NOMO-1 treated with DMSO at 0.1 percent for 48 hours (cell line): Measurements from ENCODE around the gene ARPC1A.
"Not testable (repeated sequence)": the region's sequence is repeated elsewhere in the genome, so short reads cannot be mapped to it uniquely, and the experiment has no call there.

Source experiments
- DNase-seq: peaks from one replicate; lab custom pipeline; 2025; ENCODE audit not compliant: unreplicated experiment; lab: John Stamatoyannopoulos, UW

Gene ARPC1A

GRCh38 chr7:99368750-99369389, 43.2 kb downstream of the ARPC1A start:
- DNase-seq, result no peak

GRCh38 chr7:99369767-99370391, 44.2 kb downstream of the ARPC1A start:
- DNase-seq, result no peak

DNA sequence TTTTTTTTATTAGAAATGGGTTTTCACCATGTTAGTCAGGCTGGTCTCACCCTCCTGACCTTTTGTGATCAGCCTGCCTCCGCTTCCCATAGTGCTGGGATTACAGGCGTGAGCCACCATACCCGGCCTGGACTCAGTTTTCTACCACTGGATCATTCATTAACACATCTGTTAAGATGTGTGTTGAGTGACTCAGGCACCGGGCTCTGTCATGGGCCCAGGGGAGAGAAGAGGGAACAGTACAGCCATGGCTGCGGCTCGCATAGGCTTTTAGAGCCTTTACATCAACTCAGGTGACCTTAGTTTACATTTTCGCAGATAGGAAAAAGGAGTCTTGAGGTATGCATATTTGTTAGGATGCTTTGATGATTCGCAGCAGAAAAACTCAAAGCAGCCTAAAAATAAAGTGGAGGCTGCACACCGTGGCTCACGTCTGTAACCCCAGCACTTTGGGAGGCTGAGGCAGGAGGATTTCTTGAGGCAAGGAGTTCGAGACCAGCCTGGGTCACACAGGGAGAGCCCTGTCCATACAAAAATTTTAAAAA, 45.8 kb downstream of the ARPC1A start:
- no peak for DNase-seq

DNA sequence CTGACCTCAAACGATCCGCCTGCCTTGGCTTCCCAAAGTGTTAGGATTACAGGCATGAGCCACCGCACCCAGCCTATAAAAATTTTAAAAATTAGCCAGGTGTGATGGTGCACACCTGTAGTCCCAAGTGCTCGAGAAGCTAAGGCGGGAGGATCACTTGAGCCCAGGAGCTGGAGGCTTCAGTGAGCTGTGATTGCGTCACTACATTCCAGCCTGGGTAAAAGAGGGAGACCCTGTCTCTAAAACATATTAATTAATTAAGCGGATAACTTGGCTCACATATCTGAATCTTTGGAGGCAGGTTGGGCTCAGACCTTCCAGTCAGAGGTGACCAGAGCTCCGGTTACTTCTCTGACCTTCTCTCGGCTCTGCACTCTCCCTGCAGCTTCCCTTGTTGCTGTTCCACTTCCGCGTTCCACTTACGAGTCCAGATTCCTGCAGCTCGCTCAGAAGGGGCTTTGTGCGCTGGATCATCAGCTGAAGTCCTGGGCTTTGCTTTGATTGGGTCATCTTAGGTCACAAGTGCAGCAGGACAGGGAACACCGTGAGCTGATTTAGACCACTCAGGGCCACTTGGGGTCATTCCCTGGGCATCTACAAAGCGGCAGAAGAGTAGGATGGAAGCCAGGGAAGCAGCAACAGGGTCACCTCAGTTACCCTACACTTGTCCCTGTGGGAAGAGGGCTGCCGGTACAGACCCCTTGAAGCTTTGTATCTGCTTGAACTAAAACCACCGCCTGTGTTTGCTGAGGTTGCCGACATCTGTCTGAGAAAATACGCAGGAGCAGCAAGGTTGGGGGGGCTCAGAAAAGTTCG, 46.8 kb downstream of the ARPC1A start:
- no peak for DNase-seq

DNA sequence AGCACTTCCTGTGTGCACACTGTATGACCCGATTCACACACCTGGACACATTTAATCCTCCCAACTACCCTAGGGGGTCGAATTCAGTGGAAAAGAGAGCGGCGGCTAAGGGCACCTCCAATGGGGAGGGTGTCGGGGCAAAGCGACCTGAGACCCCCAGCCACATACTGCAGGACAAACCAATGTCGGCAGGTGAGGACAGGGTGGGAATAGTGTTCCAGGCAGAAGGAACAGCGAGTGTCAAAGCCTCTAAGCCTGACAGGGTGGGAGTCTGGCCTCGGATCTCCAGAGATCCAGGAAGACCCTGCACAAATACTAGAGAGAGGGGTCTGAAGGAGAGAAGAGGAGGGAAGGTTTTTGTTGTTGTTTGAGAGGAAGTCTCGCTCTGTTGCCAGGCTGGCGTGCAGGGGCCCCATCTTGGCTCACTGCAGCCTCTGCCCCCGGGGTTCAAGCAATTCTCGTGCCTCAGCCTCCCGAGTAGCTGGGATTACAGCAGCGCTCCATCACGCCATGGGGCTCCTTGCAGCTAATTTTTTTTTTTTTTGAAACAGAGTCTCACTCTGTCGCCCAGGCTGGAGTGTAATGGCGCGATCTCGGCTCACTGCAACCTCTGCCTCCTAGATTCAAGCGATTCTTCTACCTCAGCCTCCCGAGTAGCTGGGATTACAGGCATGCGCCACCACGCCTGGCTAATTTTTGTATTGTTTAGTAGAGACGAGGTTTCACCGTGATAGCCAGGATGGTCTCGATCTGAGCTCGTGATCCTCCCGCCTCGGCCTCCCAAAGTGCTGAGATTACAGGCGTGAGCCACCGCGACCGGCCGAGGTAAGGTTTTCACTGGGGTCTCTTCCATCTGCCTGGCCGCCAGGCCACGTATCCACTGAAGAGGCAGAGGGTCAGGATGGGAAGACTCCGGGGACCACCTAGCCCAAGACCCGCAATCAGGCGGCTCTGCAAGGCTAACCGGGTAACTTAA, 47.7 kb downstream of the ARPC1A start:
- no peak for DNase-seq

DNA sequence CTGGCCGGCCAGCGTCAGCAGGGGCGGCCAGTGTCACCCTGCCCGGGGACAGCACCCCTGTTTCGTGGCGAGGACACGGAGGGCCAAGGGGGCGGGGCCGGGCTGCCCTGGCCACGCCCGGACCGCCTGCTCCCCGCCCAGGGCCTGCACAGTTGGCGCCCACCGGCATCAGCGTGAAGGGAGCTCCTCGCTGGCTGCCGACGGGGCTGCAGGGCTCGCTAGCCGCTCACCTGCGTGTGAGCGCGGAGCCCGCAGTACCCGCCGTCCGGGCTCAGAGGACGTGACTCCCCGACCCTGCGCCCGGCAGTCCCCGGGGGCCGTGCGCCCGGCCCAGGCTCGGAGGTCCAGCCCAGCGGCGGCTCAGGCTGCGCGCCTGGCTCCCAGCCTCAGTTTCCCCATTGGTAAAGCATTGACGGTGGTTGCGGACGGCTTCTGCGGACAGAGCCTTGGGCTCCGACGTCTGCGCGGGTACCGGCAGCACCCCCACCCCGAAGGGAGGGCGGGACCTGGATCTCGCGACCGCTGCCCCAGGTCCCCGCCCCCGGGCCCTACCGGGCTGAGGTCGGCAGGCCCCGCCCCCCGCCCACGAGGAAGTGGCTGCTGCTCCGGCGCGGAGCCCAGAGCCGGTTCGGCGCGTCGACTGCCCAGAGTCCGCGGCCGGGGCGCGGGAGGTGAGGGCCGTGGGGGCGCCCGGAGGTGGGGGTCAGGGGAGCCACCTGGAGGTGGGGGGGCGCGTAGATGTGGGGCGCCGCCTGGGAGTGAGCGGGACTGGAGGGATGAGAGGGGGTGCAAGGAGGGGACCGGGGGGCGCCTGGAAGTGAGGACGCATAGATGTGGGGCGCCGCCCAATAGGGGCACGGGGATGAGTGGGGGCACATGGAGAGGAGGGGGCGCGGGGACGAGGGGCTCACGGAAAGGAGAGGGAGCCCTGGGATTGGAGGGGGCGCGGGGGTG, 48.7 kb downstream of the ARPC1A start, which contains the start of gene ARPC1B:
Gene ARPC1B, plus strand, starts transcription at position 620 of the 954 bp plus-strand sequence. CDS start 10,985 bp downstream, outside the sequence.
- DNase-seq, result peak; percentile 87

DNA sequence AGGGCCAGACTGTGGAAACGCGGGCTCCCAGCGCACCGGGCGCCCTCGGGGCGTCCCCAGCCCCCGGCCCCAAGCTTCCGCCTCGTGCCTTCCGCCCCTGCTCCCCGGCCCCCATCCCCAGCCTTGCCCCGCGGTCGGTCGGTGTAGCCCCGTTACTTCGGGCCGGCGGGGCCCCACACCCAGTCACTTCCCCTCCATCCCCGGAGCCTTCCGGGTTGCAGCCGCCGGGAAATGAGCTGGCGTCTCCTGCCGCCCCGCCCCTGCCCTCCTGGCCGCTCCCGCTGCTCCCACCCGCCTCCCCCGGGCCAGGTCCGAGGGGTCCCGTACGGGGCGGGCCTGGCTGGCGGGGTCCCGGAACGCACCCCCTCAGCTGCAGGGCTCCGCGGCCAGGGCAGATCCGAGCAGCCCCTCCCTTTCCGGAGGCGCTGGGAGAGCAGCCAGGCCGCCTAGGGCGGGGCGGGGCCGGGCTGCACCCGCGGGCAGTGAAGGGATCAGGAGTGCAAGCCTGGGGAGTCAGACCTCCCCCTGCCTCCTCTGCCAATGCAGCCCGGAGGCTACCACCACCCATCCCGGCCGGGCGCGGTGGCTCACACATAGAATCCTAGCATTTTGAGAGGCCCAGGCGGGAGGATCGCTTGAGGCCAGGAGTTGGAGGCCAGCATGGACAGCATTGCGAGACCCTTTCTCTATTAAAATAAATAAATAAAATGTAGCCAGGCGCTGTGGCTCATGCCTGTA, 49.5 kb downstream of the ARPC1A start:
- peak; percentile 81 for DNase-seq

GRCh38 chr7:99379043-99379577, 53.4 kb downstream of the ARPC1A start:
- peak; percentile 99 for DNase-seq

DNA sequence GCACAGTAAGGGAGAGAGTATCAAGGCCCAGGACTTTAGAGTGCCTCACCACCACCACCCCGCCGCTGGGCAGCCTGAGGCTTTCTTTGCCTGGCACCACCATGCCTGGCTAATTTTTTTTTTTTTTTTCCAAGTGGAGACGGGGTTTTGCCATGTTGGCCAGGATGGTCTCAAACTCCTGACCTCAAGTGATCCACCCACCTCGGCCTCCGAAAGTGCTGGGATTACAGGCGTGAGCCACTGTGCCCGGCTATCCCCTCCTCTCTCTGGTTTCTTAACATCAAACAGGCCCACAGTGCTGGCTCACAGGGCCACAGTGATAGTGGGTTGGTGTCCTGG, 54.0 kb downstream of the ARPC1A start:
- not testable (repeated sequence) for DNase-seq

GRCh38 chr7:99380032-99380822, 54.5 kb downstream of the ARPC1A start:
- DNase-seq, result peak; percentile 100

- DNase-seq, result no peak
Measured at GRCh38 chr7:99380823-99381663, 55.3 kb downstream of the ARPC1A start.

GRCh38 chr7:99381664-99382075, 56.0 kb downstream of the ARPC1A start:
- no peak for DNase-seq

DNA sequence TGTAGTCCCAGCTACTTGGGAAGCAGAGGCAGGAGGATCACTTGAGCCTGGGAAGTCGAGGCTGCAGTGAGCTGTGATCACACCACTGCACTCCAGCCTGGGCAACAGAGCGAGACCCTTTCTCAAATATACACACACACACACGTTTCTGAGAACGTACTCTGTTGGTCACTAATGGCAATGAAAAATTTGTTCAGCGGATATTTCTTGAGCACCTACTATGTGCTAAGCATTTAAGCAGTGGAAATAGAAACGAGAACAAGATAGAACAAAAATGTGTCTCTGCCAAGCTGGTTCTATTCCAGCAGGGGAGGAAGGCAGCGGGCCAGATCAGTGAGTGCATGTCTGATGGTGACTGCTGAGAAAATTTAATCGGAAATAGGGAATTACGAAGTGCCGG, 57.5 kb downstream of the ARPC1A start:
- DNase-seq, result no peak

DNA sequence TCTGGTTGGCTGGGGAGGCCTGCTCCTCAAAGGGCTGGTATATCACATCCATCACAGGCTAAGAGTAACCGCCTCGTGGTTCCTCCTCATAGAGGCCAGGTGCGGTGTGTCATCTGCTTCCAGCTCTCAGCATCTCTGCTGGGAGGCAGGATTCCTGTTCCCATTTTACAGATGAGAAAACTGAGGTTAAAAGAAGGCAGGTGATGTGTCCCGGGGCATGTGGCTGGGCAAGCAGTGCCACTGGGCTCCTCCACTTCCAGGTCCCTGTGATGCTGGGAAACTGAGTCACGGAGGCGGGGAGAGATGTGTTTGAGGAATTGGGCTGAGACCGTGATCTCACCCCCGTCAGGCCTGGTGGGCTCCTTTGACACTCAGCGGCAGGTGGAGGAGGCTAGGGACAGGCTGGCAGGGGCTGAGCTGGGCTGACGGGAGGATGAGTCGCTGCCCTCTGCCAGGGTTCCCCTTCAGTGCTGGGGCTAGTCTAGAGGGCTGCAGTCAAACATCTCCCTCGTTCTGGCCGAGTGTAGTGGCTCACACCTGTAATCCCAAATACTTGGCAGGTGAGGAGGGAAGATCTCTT, 58.2 kb downstream of the ARPC1A start:
- no peak for DNase-seq

GRCh38 chr7:99384523-99384922, 58.8 kb downstream of the ARPC1A start:
- no peak for DNase-seq

- no peak for DNase-seq
Measured at GRCh38 chr7:99385564-99385963, 59.9 kb downstream of the ARPC1A start.
